Stimulated activated CD4-positive, alpha-beta T cell treated with anti-CD3 and anti-CD28 coated beads, Interleukin-4, amount 100 ng/mL, for 4 hours (primary cell): ENCODE results near the gene CEMIP.

Experiments used
- DNase-seq, 2 experiments: peaks; one replicate each; pipeline ENCODE4 v3.0.0-alpha.2; 2020

The CEMIP gene

GRCh38 chr15:80830677-80831076 lies 51.5 kb downstream of the CEMIP start:
- no peak for DNase-seq

DNA sequence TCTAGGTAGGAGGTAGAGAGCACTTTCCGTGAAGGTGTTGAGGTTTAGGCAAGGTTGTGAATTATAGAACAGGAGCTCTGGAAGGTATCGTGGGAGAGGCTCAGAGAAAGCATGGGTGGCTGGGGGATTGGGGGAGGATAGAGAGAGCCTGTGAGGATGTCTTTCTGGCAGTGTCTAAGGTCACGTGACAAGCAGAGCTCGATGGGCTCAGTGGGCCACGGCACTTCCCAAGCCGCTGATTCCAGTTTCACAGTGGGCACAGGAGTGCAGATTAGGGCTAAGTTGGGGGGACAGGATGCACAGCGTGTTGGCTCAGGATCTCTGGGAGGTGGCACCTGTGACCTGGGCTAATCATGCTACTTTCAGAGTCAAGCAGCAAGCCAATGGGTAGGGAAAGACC lies 52.0 kb downstream of the CEMIP start:
- no peak for DNase-seq

DNA sequence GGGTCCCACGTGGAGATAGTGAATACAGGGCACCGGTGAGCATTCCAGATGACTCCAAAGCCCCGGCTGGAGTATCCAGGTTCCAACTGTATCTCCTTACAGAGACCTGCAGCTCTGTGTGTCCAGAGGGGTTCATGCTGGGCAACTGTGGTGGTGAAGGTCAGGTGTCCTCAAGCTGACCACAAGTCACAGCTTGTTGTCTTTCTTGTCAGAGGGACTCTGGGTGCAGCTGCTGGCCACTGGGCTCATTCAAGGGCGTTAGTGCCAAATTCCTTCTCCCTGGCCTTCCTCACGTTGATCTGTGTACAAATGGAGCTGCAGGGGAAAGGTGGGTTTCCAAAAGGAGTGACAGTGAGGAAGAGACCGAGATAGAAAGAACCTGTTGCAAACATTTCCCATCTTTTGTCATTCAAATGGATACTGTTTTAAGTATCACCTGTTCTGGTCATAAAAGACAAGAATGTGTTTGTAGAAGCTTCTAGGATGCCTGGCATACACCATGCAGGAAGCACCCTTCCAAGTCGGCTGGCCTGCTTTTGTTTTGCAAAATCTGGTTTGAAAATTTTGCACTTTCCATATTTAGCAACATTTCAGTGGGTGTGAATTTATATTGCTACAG lies 52.5 kb downstream of the CEMIP start:
- no peak for DNase-seq

GRCh38 chr15:80832686-80833085 lies 53.5 kb downstream of the CEMIP start:
- DNase-seq, result no peak

DNA sequence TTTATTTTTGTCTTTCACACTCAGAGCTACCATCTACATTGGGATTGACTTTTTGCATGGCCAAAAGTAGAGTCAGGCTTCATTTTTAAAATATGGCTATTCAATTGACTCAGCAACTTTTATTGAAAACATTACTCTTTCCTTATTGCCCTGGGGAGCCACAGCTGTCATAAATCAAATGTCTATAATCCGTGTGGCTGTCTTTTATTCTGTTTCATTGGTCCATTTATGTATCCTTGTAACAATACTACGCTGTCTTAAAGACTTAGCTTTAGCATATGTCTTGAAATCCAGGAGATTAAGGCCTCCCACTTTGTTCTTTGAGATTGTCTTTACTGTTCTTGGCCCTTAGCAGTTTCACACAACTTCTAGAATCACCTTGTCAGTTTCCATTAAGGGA lies 55.2 kb downstream of the CEMIP start:
- no peak for DNase-seq

DNA sequence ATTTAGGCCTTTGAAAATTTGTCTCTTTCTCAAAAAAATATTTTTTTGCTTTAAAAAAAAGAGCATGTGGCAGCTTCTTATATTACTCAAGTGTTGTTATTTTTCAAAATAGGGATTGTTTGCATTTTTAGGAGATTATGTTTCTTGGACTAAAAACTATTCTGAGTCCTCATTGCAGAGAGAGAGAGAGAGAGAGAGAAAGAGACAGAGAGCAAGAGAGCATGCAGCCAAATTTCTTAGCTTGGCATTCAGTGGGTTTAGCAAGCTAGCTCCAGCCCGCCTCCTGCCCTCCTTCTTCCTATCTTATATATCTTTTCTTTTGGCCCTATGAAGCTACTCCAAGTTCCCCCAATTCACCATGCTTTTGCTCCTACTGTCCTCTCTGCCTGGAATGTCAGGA lies 55.7 kb downstream of the CEMIP start:
- no peak for DNase-seq

GRCh38 chr15:80835336-80835735 lies 56.2 kb downstream of the CEMIP start:
- no peak for DNase-seq

DNA sequence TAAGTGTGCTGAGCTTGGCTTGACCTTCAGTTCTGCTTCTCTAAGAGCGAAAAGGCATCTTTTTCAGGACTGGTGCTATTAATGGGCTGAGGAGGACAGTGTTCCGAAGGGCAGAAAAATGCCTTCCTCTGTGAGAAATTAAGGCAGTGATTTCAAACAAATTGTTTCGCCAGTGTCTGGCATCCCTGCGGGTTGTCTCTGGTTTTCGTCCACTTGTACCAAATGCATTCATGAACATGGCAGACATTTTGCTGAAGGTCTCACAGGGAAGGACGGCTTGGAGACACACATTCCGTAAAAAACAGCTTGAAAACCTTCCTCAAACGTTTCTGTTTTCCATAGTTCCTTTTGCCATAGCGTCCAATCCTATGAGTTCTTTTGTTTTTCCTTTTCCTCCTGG lies 57.1 kb downstream of the CEMIP start:
- DNase-seq, result no peak

GRCh38 chr15:80837006-80837405 lies 57.8 kb downstream of the CEMIP start:
- no peak for DNase-seq

DNA sequence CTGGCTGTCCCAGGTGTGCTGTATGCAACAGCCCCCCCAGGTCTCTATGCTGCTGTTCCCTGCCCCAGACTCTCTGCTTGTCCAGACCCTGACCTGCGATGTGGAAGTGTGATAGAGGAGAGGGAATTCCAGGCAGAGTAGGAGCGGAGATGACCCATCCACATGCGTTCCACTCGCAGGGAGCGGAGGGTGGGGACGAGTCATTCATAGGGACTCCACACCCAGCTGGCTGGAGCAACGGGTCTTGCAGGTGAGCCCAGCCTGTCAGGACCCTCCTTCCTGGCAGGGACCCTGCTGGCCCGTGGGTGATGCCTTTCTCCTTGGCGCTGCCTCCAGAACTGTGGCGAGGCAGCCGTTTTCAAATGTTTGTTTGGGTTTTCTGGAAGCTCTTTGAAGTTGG lies 58.8 kb downstream of the CEMIP start:
- DNase-seq, result no peak

GRCh38 chr15:80838666-80839065 lies 59.5 kb downstream of the CEMIP start:
- no peak for DNase-seq

- DNase-seq, result no peak
Measured at GRCh38 chr15:80839764-80840130, 60.6 kb downstream of the CEMIP start.

DNA sequence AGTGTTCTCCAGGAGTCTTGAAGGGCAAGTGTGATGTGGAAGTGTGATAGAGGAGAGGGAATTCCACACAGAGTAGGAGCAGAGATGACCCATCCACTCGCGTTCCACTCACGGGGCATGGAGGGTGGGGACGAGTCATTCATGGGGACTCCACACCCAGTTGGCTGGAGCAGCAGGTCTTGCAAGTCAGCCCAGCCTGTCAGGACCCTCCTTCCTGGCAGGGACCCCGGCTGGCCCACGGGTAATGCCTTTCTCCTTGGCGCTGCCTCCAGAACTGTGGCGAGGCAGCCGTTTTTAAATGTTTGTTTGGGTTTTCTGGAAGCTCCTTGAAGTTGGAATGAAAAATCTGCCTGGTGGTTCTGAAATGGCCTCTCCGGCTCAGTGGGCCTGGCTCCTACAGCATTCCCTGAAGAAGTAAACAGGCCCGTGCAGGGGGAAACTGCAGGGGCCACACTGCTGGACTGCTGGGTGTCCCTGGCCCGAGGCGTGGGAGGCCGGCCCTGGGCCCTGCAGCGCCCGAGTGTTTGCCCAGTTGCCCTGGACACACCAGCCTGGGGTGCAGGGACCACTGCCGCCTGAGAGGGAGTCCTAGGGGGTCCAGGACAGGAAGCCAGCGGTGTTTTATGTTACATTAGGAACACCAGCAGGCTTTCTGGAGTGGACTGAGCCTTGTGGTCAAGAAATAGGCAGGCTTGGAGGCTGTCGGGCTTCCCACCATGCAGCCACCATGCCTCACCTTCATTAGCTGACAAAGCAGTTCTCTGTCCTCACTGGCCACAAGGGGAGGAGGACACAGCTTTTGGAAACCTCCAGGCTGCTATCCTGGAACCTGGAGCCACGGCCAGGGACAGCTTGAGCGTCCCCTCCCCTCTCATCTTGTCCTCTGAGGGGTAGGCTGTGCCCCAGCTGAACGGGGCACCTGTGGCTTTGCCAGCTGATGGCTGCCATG lies 61.3 kb downstream of the CEMIP start:
- no peak for DNase-seq

GRCh38 chr15:80841541-80841940 lies 62.4 kb downstream of the CEMIP start:
- DNase-seq, result no peak

DNA sequence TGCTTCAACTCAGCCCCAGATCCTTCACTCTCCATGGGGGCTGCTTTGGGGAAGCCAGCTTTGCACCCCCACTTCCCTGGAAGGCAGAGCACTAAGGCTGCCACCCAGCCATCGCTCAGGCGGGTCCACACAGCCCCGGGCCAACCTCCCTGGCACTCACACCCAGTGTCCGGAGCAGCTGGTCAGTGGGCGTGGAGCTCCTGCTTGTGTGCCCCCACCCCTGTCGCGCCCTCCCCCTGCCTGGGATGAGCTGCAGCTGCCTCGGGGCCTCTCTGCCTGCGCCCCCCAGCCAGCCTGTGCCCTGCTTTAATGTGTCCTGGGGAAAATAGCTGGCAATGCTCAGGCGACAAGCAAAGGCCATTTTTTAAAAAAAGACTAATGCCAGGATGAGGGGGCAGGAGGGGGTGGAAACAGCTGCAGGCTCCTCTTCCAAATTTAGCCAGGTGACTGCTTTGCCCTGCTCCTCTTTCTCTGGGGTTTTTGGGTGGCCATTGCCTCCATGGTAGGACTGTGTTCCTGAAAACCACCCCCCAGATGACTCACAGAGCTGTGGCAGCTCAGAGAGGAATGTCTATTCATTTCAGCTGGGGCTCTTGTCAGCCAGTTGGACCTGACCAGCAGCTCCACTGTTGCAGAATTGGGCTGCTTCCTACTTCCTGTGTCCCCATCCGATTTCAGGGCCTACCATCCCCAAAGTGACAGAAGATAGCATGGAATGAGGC lies 65.0 kb downstream of the CEMIP start:
- no peak for DNase-seq

DNA sequence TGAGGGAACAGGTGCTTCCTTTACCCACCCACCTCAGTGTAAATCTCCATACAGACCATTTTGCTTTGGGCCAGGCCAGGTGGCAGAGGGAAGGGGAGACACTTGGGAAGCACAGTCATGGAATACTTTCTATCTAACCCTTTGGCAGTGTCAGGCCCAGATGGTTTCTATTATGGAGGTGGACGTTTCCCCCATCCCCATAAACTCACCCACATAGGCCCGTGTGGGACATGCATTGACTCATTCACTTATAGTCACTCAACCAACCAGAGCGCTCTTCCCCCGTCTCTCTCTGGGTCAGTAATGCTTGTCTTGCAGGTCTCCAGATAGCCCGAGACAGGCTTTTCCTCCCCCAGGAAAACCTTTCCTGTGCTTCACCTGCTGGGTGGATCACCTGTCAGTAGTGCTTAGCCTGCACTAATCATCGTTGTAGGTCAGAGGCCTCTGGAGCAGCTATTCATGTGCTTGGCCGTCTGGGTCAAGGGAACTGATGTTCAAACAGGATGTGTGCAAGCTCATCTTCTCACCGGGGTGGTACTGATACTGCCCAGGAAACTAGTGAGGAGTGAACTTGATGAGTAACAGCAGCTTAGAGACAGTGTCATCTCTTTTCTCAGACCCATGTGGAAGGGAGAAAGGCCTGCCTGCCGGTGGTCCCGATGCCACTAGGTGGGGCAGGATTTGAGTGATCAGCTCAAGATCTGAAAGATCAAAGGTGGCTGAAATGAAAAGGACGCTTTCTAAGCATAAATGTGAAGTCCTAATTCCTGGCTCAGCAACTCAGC lies 67.1 kb downstream of the CEMIP start:
- no peak for DNase-seq

DNA sequence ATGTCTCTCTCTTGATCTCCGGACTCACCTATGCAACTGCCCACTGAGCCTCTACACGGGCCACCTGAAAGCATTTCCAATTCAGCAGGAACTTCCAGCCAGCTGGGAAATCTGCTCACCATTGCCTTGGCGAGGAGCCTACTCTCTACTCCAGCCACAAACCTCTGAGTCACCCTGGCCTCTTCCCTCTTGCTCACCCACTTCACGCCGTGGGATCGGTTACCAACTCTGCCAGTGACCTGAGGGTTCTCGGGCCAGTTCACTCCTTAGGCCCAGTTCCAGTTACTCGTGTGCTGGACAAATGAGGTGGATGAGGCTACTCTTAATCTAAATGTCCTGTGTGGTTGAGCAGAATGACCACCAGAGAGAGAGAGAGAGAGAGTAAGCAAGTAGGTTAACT lies 70.1 kb downstream of the CEMIP start:
- DNase-seq, result no peak

DNA sequence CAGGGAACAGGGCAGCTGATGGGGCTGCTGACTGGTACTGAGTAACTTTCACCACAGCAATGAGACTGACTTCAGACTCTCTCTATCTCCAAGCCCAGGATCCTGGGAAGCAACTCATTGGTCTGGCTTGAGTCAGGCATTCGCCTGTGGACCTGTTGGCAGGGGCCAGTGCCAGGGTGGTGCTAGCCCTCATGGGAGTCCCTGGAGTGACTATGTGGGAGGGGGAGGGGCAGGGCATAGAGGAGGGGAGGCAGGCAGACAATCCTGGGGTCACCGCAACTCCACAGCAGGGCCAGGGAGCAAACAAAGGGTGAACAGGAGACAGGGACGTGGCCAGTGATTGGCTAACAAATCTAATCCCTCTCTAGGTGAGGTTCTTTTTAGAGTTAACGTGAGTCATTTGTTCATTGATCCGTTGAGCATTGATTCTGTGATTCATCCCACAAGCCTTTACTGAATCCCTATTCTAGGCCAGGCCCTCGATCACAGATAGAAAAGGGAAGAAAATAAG lies 71.8 kb downstream of the CEMIP start:
- DNase-seq, result no peak

DNA sequence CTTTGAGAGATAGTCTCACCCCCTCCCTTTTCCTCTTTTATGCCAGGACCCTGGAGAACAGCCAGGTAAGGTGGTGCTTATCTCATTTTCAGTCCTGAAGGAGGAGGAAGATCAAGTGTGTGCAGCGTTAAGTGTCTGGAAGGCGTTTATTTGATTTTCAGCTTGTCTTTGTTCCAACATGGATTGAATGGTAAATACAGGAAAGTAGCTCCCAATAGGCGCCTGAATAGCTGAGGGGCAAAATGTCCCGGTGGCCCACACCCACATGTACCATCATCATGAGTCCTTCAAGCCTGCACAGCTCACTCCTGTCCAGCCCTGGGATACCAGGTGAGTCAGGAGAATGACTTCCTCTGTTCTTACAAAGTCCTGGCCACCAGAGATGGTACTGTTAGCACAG lies 73.5 kb downstream of the CEMIP start:
- DNase-seq, result no peak

- DNase-seq, result no peak
Measured at GRCh38 chr15:80854104-80854503, 74.9 kb downstream of the CEMIP start.

DNA sequence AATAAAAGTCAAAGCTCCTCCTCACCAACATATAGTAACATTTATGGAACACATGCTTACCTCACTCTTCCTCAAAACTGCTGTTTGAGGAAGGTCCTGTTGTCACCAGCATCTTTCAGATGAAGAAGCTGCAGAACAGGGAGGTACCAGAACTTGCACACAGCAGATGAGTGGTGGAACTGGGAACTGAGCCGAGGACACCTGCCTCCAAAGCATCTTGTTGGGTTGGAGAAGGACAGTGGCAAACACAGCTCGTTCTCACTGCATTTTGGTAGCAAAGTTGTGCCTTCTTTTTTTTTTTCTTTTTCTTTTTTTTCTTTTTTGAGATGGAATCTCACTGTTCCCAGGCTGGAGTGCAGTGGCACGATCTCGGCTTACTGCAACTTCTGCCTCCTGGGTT lies 76.0 kb downstream of the CEMIP start:
- DNase-seq, result no peak

DNA sequence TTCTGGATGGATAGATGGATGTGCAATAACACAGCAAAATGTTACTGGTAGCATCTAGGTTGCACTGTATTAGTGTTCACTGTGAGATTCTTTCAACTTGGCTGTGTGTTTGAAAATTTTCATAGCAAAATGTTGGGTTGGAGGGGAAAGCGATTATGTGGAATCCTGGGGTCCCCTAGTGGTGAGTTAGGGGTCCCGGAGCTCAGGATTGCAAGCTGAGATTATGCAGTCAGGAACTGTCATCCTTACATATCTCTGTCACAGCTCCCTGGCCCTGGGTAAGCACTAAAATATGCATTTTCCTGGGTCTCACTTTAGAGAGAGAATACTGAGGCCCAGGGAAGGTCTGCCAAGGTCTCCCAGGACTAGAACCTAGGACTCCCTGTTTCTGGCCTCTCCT lies 77.2 kb downstream of the CEMIP start:
- no peak for DNase-seq
